HepG2 (cell line): ENCODE measurements around the gene BLVRA. TPM values are rescaled to one million over a fixed set of nuclear protein-coding genes. Genes with fewer than 3 reads are reported as not detected.

ENCODE experiments used
- AHDC1 ChIP-seq: sonication (generic); formaldehyde crosslinking; IDR thresholded peaks from 2 replicates; pipeline ENCODE4 v1.5.1; 2020; ENCODE audit warnings: mild to moderate bottlenecking, missing genetic modification reagents, borderline replicate concordance
- BORCS8-MEF2B ChIP-seq: sonication (generic); formaldehyde crosslinking; IDR thresholded peaks from 2 replicates; pipeline ENCODE4 v1.8.0; 2022; ENCODE audit warnings: mild to moderate bottlenecking, missing genetic modification reagents
- MTA1 ChIP-seq: sonication (generic); formaldehyde crosslinking; IDR thresholded peaks from 2 replicates; pipeline ENCODE4 v1.4.0; 2020; ENCODE audit warnings: missing genetic modification reagents, mild to moderate bottlenecking, borderline replicate concordance
- NONO ChIP-seq, 2 experiments: fragments of 450-650 bp in 1 of 2; sonication (generic) in 1 of 2; formaldehyde crosslinking in 1 of 2; IDR thresholded peaks in 1 of 2; conservative IDR thresholded peaks in 1 of 2; 2 replicates each; pipeline versions ENCODE4 v1.6.1 to v1.8.0; 2017 to 2022; ENCODE audit warnings: mild to moderate bottlenecking in 1 of 2, missing genetic modification reagents in 1 of 2, moderate library complexity in 1 of 2
- PAXIP1 ChIP-seq: sonication (generic); formaldehyde crosslinking; conservative IDR thresholded peaks from 2 replicates; pipeline ENCODE4 v1.4.0; 2020; ENCODE audit warnings: mild to moderate bottlenecking, missing genetic modification reagents, moderate library complexity
- POLR2A ChIP-seq, 2 experiments: IDR thresholded peaks; 2 replicates each; pipeline ENCODE4 v1.6.1; 2011; ENCODE audit warnings: low read depth in 2 of 2, low read length in 2 of 2, mild to moderate bottlenecking in 1 of 2, moderate library complexity in 1 of 2; ENCODE audit not compliant: insufficient read depth in 1 of 2
- THAP7 ChIP-seq: sonication (generic); formaldehyde crosslinking; IDR thresholded peaks from 2 replicates; pipeline ENCODE4 v1.8.1; 2023; ENCODE audit warnings: mild to moderate bottlenecking, missing genetic modification reagents
- ZFP36 ChIP-seq: fragments of 150-350 bp; IDR thresholded peaks from 2 replicates; pipeline ENCODE4 v1.6.1; 2018; ENCODE audit warnings: borderline replicate concordance, low read length, low read depth; ENCODE audit not compliant: partially characterized antibody
- ZFP91 ChIP-seq: sonication (generic); formaldehyde crosslinking; IDR thresholded peaks from 2 replicates; pipeline ENCODE4 v1.9.0; 2022; ENCODE audit warnings: missing genetic modification reagents, mild to moderate bottlenecking, borderline replicate concordance
- ZMYM2 ChIP-seq: sonication (generic); formaldehyde crosslinking; IDR thresholded peaks from 2 replicates; pipeline ENCODE4 v1.8.0; 2022; ENCODE audit warnings: mild to moderate bottlenecking, missing genetic modification reagents
- ZNF414 ChIP-seq: sonication (generic); formaldehyde crosslinking; IDR thresholded peaks from 2 replicates; pipeline ENCODE4 v1.5.0; 2020; ENCODE audit warnings: missing genetic modification reagents
- ZNF513 ChIP-seq: sonication (generic); formaldehyde crosslinking; conservative IDR thresholded peaks from 2 replicates; pipeline ENCODE4 v1.5.0; 2020; ENCODE audit warnings: missing genetic modification reagents
- ZNF615 ChIP-seq: sonication (generic); formaldehyde crosslinking; IDR thresholded peaks from 2 replicates; pipeline ENCODE4 v1.5.0; 2020; ENCODE audit warnings: mild to moderate bottlenecking, missing genetic modification reagents, borderline replicate concordance
- polyA plus RNA-seq, 8 experiments: library from polyadenylated mRNA; depleted of rRNA in 3 of 8; stranded (reverse) in 7 of 8; unstranded in 1 of 8; fragments of >200 nt; fragmentation: Illumina TruSeq in 4 of 8; extraction: Trizol in 4 of 8; gene quantifications; 2 replicates each; pipeline versions ENCODE4 v1.2.1 to v1.2.3, GENCODE V29; 2011 to 2016; ENCODE audit warnings: low read depth in 4 of 8, missing spikeins in 1 of 8, mixed read lengths in 1 of 8; ENCODE audit not compliant: insufficient read depth in 1 of 8
- total RNA-seq, 5 experiments: library from RNA; depleted of rRNA; stranded (reverse); fragments of >200 nt; fragmentation: Illumina TruSeq; extraction: Trizol; gene quantifications; 2 replicates each; pipeline ENCODE4 v1.2.3, GENCODE V29; 2016; ENCODE audit warnings: low read depth in 1 of 5

Gene BLVRA
- total and polyA plus RNA-seq, 2 of the 13 experiments (the other 11 are each of a cell fraction or from before 2014, with no cell fraction given): 39.2 to 64.2 TPM

- TF ChIP-seq ZNF414 (CRISPR knock-in tag) (peak; percentile 87; the same call in 1 of the 2 replicates), ZNF513 (CRISPR knock-in tag) (no peak), ZMYM2 (CRISPR knock-in tag) (peak; percentile 25; the same call in 1 of the 2 replicates), THAP7 (CRISPR knock-in tag) (peak; percentile 67; the same call in 1 of the 2 replicates), MTA1 (CRISPR knock-in tag) (peak; percentile 95), POLR2A (IDR thresholded peaks at IDR 0.05; ENCODE audit: insufficient read depth in 1 of 2, low read depth in 2 of 2, low read length in 2 of 2) (no peak; a peak in 1 of 4 replicates), PAXIP1 (CRISPR knock-in tag) (peak; percentile 99), AHDC1 (peak; percentile 94; the same call in 1 of the 2 replicates), ZFP91 (CRISPR knock-in tag) (peak; percentile 54), ZNF615 (CRISPR knock-in tag) (no peak), BORCS8-MEF2B (CRISPR knock-in tag) (peak; percentile 49), ZFP36 (no peak), NONO (IDR thresholded peaks at IDR 0.05) (no peak), NONO (CRISPR knock-in tag; conservative IDR thresholded peaks at IDR 0.05) (peak; percentile 60; the same call in 1 of the 2 replicates)
These were observed 11.4 kb downstream of the BLVRA start (continued) for GRCh38 chr7:43769791-43770465.
